ENCODE data around the gene MRPL47. TPM values are rescaled to one million over a fixed set of nuclear protein-coding genes. Genes with fewer than 3 reads are reported as not detected.

MRPL47 gene
- total RNA-seq, 1 experiment from 2014 or later: 75.5 TPM

GRCh38 chr3:179591313-179591712, 13.1 kb downstream of the MRPL47 start:
- Histone ChIP-seq H4K8ac (replicated peaks; ENCODE audit: insufficient read length, low read depth, low read length) (no peak overlapping the region), H2BK15ac (ENCODE audit: low read depth, low read length) (no peak overlapping the region), H3K18ac (ENCODE audit: insufficient read length, low read depth, low read length) (no peak overlapping the region), H3K4ac (ENCODE audit: low read depth, low read length) (no peak overlapping the region), H3K56ac (ENCODE audit: insufficient read length, low read depth, low read length) (no peak overlapping the region), H3K27ac (ENCODE audit: insufficient read length, low read depth, low read length) (no peak overlapping the region), H4K5ac (ENCODE audit: insufficient read length, low read depth, low read length) (no peak overlapping the region), H3K9me3 (ENCODE audit: control insufficient read depth, low read depth, low read length) (no peaks in the 10 kb centered on the region), H3K23ac (ENCODE audit: insufficient read length, low read depth, low read length) (no peak overlapping the region), H3T11ph (ENCODE audit: low read length) (no peak overlapping the region), H3K9ac (ENCODE audit: extremely low read depth, insufficient read length, low read length) (no peak overlapping the region), H3K79me1 (ENCODE audit: insufficient read depth, low read depth, low read length, poor library complexity, severe bottlenecking) (no peaks in the 10 kb centered on the region), H2AFZ (ENCODE audit: low read length) (no peak overlapping the region), H3K4me1 (ENCODE audit: insufficient read depth, low read length) (no peaks in the 10 kb centered on the region), H4K20me1 (ENCODE audit: control insufficient read depth, insufficient read depth, insufficient read length) (no peaks in the 10 kb centered on the region), H4K91ac (ENCODE audit: insufficient read length, low read depth, low read length) (no peak overlapping the region), H2BK20ac (ENCODE audit: low read depth, low read length, poor library complexity, severe bottlenecking) (no peak overlapping the region), H3K23me2 (ENCODE audit: insufficient read length, low read depth, low read length, poor library complexity, severe bottlenecking) (no peaks in the 10 kb centered on the region), H2AK5ac (ENCODE audit: insufficient read length, low read length) (no peak overlapping the region), H2BK5ac (ENCODE audit: insufficient read length, low read length) (no peak overlapping the region), H3K27me3 (ENCODE audit: insufficient read depth, low read length) (no peaks in the 10 kb centered on the region), H3K79me2 (ENCODE audit: insufficient read depth, low read length) (no peaks in the 10 kb centered on the region), H2BK12ac (ENCODE audit: insufficient read length, low read depth, low read length) (no peak overlapping the region), H3K14ac (ENCODE audit: insufficient read depth, low read length) (no peak overlapping the region), H2BK120ac (ENCODE audit: low read depth, low read length, poor library complexity, severe bottlenecking) (no peak overlapping the region), H3K4me2 (ENCODE audit: insufficient read depth, insufficient read length, low read length) (no peak overlapping the region)
- H3K27ac Mint-ChIP-seq: no peak overlapping the region
- no CpG with 5 or more reads among the region's 1 CpG for WGBS (ENCODE audit: extremely low coverage, insufficient read length, low lambda C conversion rate)
- no peak overlapping the region for H3K4me3 Mint-ChIP-seq
- H3K9me3 Mint-ChIP-seq: no peaks in the 10 kb centered on the region
- H3K36me3 Mint-ChIP-seq (ENCODE audit: insufficient read depth in 1 of 3, low read depth in 3 of 3): peaks cover 16 to 80% (median 67%) of the 10 kb centered on the region in 3 experiments; a peak in 6 of 7 replicates
- no peaks in the 10 kb centered on the region for H3K4me1 Mint-ChIP-seq
- no peak for TF ChIP-seq CTCF (conservative IDR thresholded peaks at IDR 0.05)
- H3K27me3 Mint-ChIP-seq (ENCODE audit: low read depth): no peaks in the 10 kb centered on the region
- DNase-seq: no peak
